GM12874 (cell line): Measurements from ENCODE around the gene MAPK8IP1.

Experiments
- TF ChIP-seq, protein P1 (sequence below): IDR thresholded peaks from 2 replicates; pipeline ENCODE4 v1.5.1; 2011; ENCODE audit warnings: low read depth, mild to moderate bottlenecking, control low read depth, low read length, moderate library complexity; ENCODE audit not compliant: insufficient read depth

Gene MAPK8IP1

DNA sequence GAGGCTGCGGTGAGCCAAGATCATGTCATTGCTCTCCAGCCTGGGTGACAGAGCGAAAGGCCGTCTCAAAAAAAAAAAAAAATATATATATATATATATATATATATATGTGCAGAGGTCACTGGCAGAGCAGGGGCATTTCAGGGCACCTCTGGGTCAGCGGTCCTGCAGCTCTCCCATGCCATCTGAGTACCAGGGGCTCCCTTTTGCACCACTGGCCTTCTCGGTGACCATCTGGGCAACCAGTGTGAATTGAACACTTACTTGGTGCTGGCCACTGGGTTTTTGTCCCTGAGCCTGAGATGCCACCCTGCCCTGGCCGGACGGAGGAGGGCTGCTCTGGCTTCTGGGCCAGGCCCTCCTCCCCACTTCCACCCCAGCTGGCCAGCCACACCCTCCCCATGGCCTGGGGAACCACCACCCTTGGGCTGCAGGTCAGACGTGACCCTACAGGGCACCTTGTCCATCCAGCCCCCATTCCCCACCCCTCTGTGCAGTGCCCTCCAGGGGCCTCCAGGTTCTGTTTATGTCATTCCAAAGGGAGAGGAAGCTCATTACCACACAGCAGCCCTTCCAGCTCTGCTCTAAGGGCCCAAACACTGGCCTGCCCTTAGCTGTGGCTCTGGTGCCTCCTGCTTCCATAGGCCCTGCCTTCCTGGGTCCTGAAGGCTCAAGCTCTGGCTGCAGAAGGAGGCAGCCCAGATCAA, 10.3 kb downstream of the MAPK8IP1 start:
- TF ChIP-seq, protein P1, sequence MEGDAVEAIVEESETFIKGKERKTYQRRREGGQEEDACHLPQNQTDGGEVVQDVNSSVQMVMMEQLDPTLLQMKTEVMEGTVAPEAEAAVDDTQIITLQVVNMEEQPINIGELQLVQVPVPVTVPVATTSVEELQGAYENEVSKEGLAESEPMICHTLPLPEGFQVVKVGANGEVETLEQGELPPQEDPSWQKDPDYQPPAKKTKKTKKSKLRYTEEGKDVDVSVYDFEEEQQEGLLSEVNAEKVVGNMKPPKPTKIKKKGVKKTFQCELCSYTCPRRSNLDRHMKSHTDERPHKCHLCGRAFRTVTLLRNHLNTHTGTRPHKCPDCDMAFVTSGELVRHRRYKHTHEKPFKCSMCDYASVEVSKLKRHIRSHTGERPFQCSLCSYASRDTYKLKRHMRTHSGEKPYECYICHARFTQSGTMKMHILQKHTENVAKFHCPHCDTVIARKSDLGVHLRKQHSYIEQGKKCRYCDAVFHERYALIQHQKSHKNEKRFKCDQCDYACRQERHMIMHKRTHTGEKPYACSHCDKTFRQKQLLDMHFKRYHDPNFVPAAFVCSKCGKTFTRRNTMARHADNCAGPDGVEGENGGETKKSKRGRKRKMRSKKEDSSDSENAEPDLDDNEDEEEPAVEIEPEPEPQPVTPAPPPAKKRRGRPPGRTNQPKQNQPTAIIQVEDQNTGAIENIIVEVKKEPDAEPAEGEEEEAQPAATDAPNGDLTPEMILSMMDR: no peak

DNA sequence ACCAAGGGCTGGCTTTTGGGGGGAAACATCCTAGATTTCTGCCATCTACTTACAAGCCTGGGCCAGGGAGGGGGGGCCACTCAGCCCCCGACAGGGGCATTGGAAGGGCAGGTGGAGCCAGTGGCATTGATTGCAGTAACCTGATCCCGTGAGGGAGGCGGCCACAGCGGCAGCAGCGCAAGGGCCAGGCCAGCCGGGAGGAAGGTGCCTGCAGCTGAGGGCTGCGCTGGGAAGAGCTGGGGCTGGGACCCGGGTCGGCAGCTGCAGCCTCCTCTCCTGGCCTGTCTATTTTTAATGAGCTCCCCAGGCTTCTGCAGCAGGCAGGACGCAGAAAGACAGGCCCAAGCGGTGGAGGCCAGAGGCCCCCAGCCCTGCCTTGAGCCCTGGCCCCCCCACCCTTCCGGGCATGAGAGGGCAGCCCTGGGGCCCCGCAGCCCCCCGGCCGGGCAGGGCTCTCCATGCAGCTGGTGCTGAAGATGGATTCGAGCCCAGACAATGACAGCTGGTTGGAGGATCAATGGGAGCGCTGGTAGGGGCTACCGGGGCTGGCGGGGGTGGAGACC, 11.1 kb downstream of the MAPK8IP1 start:
- TF ChIP-seq, protein P1: no peak

DNA sequence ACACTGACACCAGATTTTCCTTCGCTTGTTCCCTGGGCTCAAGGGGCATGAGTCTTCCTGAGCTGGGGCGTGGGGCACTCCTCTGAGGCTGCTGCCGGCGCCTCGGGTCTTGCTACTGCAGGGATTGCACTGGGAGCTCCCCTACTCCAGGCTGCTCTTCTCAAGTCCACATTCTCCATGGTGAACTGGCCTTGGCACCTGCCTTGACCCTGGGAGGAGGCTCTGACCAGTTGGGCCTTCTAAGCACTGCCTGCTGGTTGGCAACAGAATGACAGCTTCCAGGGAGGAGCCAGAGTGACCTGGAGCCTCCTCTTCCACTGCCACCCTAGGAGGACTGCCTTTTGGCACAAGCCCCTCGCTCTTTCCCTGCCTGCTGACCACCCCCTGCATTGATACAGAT, 12.1 kb downstream of the MAPK8IP1 start:
- TF ChIP-seq, protein P1: no peak

DNA sequence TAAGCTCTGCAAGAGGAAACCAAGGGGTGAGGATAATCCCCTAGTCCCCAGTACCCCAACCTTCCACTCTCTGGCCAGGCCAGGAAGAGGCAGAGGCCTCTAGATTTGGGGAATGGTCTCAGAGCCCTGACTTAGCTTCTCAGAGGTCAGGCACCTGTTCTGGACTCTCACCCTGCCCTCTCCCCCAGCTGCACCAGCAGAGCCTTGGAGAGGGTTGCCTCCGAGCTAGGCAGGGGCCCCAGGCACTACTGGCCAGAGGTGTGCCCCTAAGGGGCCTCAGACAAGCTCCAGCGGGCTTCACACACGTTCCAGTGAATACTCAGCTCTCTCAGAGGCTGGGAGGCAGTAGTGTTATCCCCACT, 13.6 kb downstream of the MAPK8IP1 start:
- TF ChIP-seq, protein P1: no peak

DNA sequence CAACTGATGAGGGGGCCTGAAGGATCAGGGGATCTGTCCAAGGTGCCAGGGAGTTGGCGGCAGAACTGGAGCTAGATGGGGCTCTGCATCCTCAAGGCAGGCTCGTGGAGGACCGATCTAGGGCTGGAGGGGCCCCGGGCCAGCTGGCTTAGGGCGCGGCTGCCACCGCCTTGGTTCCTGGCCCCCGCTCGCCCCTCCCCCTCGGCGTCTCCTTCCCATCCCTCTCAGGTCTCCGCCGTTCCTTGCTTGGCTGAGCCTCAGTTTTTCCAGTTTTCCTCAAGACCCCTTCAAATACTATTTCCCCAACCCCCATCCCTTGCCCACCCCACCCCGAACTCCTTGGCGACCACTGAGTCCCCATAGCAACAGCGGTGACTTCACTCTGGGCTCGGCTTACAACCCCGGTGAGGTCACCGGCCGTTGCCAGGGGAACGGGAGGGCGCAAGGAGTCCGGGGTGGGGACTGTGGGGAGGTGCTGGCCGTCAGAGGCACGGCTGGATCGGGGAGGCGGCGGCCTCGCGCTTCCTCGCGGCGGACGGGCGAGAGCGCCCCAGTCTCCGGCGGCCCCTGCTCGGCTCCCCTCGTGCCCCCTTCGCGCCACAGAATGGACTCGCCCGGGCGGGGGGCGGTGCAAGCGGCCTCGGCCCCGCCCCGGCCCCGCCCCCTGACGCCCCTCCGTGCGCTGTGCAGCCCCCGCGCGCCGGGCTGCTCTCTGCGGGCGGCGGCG, 14.2 kb downstream of the MAPK8IP1 start:
- TF ChIP-seq, protein P1: no peak

DNA sequence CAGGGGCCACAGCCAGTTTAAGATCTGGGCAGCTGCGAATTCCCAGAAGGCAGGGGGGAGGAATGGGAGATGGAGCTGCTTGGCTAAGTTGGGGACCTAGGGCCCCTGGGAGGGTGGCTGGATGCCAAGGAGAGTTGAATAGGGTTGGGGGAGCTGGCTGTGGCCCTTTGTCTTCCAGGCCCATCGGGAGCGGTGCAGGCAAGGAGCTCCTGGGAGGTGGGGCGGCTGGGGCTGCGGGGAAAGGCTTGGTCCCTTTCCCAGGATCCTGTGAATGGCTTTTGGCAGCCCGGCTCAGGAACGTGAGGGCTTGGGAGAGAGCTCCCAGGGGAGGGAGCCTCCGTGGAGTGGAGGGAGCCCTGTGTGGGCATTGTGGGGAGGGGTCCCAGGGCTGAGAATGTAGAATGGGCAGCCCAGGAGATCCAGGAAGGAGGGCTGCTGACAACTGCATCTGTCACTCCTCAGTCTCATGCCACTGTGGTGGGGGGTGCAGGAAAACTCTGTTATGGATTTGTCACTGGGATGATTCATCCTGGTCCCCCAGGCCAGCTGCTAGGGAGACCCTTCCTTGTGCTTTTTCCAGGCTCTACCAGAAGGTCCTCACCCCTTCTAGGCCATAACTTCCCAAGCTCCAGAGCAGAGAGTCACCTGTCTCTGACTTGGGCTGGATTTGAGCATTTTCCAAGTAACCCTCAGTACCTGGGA, 15.6 kb downstream of the MAPK8IP1 start:
- TF ChIP-seq, protein P1: no peak

DNA sequence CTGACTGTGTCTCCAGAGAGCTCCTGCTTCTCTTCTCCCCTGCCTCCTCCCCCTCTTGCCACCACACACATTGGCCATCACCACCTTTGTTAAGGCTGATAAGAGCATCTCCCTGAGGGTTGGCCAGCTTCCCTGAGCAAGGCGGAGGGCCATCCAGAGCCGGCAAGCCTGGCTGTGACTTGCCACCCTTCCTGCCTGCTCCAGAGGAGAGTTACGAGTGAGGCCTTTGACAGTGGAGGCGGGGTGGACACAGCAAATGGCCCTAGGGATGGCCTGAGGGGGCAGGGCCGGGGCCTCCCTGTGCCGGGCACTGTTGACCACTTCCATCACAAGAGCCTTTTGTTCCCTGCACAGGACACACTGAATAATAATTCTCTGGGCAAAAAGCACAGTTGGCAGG, 16.2 kb downstream of the MAPK8IP1 start:
- TF ChIP-seq, protein P1: no peak
